ENCODE results near the gene ADCY9.

Gene ADCY9

DNA sequence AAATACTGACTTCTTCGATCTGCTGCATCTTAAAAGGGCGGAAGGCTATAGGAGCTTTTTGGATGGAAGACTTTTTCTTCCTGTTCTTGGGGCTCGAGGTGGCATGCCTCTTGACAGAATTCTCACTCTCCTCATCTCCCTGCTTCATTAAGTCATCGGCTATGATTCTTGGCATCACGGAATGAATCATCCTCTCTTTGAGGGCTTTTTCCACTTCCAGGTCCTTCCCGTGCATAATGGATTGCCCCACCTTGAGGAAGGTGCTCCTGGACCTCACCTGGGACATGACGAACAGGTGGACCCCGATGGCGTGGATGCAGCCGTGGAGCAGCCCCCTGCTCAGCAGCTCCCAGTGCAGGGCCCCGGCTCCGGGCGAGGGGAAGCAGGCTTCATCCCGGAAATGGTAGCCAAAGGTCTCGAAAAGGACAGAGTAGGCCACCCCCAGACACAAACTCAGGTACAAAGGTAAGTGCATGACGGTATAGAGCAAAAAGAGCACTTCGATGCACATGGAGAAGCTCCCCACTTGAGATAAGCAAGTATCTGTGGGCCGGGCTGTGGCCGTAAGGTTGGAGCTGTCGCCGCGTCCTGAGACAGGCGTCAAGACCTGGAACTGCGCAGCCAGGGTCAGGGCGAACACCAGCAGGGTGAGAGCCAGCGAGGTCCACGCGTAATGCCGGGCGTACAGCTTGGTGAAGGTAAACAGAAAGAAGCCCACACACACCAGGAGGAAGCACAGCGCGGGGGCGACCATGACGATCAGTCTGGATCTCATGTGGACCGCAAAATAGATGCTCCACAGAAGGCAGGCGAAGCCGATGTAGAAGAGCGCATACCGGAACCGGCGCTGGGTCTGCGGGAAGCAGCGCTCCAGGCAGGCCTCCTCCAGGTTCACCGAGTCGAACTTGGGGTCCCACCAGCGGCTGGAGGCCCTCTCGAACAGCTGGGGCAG, 1.7 kb downstream of the ADCY9 start:
- in situ Hi-C loops (cut with MboI; ENCODE audit: low sequenced_read_pairs, unreplicated experiment) = no loop called here
- TF ChIP-seq, protein P1, sequence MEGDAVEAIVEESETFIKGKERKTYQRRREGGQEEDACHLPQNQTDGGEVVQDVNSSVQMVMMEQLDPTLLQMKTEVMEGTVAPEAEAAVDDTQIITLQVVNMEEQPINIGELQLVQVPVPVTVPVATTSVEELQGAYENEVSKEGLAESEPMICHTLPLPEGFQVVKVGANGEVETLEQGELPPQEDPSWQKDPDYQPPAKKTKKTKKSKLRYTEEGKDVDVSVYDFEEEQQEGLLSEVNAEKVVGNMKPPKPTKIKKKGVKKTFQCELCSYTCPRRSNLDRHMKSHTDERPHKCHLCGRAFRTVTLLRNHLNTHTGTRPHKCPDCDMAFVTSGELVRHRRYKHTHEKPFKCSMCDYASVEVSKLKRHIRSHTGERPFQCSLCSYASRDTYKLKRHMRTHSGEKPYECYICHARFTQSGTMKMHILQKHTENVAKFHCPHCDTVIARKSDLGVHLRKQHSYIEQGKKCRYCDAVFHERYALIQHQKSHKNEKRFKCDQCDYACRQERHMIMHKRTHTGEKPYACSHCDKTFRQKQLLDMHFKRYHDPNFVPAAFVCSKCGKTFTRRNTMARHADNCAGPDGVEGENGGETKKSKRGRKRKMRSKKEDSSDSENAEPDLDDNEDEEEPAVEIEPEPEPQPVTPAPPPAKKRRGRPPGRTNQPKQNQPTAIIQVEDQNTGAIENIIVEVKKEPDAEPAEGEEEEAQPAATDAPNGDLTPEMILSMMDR (IDR thresholded peaks at IDR 0.05; ENCODE audit: borderline replicate concordance, control extremely low read depth, extremely low read depth, insufficient read depth, missing control alignments) = no peak
- no peak for DNase-seq (ENCODE audit: low spot score)

GRCh38 chr16:4113358-4114256, 2.6 kb downstream of the ADCY9 start:
- TF ChIP-seq, protein P1 (IDR thresholded peaks at IDR 0.05; ENCODE audit: borderline replicate concordance, control extremely low read depth, extremely low read depth, insufficient read depth, missing control alignments) = no peak
- DNase-seq (ENCODE audit: low spot score) = no peak
- in situ Hi-C loops (cut with MboI; ENCODE audit: low sequenced_read_pairs, unreplicated experiment) = no loop called here

GRCh38 chr16:4111748-4112696, 4.2 kb downstream of the ADCY9 start:
- DNase-seq (ENCODE audit: low spot score) = no peak
- TF ChIP-seq, protein P1 (IDR thresholded peaks at IDR 0.05; ENCODE audit: borderline replicate concordance, control extremely low read depth, extremely low read depth, insufficient read depth, missing control alignments) = no peak
- in situ Hi-C loops (cut with MboI; ENCODE audit: low sequenced_read_pairs, unreplicated experiment) = no loop called here

DNA sequence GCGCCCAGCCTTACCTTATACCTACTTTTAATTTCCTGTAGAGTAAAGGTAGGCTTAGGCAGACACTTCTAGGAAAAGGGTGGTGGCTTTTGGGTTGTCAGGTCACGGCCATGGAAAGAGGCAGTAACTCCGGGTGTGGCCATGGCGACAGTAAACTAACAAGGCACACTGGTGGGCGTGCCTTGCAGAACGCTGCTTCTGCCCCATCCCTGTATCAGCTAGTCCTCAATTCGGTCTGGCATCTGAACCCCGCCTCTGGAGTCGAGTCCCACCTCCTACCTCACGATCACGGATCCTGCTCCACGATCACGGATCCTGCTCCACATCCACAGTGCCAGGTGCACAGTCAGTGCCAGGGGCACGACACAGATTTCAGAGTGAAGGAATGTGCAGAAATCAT, 5.6 kb downstream of the ADCY9 start:
- in situ Hi-C loops (cut with MboI; ENCODE audit: low sequenced_read_pairs, unreplicated experiment) = no loop called here
- no peak for DNase-seq (ENCODE audit: low spot score)
- TF ChIP-seq, protein P1 (IDR thresholded peaks at IDR 0.05; ENCODE audit: borderline replicate concordance, control extremely low read depth, extremely low read depth, insufficient read depth, missing control alignments) = no peak

- in situ Hi-C loops (cut with MboI; ENCODE audit: low sequenced_read_pairs, unreplicated experiment) = no loop called here
- DNase-seq (ENCODE audit: low spot score) = no peak
- TF ChIP-seq, protein P1 (IDR thresholded peaks at IDR 0.05; ENCODE audit: borderline replicate concordance, control extremely low read depth, extremely low read depth, insufficient read depth, missing control alignments) = no peak
Observed at GRCh38 chr16:4110065-4110464, 6.2 kb downstream of the ADCY9 start.
